Measurements from ENCODE around the gene MYF5.

MYF5 gene

DNA sequence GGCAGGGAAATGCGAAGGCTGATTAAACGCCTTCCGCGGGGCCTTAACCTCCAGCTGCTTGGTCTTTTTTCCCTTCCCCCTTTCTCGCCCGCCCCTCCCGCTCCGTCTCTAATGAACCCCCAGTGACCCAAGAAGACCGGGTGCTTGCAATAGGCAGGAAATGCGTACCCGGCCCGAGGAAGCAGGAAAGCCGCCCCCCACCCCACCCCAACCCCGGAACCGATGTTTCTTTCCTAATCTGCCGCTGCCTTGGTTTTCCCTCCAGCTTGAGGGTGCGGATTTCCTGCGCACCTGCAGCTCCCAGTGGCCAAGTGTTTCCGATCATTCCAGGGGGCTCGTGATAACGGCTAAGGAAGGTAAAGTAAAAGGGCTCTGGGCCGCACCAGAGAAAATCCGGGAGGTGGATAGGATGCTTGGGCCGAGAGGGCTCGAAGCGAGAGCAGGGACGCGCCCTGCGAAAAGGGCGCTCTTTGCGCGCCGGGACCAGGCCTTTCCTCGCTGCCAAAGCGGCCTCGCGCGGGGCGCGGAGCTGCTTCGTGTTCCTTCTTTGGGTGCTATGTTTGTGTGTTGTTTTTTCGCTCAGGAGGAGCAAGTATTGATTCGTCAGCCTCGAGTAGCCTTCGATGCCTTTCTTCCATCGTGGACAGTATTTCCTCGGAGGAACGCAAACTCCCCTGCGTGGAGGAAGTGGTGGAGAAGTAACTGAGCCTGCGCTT lies 8.3 kb upstream of the MYF5 start:
- no peak for DNase-seq

DNA sequence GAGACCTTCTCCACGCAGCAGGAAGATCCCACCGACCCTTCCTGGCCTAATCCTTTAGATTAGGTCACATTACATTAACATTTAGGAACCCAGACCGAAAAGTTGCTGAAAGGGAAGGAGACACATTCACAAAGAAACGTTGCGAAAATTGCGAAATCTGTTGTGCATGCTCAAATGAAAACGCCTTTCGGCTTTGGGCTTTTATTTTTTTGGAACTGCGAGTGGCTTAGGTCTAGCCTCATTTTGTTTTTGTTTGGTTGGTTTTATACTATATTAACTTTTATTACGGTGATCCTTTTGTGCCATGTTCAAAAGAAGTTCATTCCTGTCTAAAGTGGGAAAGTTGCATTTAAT lies 7.8 kb upstream of the MYF5 start:
- no peak for DNase-seq

DNA sequence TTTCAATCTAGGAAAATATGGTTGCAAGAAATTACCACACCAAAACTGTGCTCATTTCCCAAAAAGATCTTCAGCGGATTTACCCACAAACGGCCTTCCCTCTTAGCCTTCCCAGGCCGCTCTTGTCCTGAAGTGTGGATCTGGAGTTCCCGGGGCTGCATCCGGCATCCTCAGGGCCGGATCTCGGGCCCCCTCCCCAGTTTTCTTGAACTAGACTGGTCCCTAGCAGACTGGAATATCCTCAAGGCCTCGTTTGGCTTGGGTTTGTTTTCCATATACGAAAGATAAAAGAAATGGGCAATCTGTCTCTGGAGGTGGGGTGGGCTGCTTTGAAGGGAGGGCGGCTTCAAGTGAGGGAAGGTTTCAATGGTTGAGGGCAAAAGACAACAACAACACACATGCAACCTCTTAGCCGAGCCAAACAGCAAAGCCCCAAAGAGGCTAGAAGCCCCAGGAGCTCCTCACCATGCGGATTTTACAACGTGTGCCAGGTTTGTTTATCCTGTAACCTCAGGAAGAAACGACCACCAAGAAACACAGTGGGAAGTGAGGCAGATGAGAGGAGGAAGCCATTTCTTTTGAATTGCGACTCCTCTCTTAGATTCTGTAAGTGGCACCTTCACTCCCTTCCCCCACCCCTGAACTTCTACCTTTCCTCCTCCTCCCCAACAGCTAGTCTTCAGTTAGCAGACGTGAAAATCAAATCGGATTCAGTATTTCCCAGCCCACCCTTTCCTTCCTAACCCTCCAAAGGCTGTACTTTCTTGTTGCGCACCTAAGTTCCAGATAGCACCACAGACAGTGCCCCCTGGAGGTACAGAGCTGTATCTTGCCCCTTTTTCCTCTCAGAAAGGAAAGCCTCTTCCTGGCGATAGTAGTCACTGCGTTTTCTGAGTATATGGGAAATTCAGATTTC lies 6.6 kb upstream of the MYF5 start:
- no peak for DNase-seq

DNA sequence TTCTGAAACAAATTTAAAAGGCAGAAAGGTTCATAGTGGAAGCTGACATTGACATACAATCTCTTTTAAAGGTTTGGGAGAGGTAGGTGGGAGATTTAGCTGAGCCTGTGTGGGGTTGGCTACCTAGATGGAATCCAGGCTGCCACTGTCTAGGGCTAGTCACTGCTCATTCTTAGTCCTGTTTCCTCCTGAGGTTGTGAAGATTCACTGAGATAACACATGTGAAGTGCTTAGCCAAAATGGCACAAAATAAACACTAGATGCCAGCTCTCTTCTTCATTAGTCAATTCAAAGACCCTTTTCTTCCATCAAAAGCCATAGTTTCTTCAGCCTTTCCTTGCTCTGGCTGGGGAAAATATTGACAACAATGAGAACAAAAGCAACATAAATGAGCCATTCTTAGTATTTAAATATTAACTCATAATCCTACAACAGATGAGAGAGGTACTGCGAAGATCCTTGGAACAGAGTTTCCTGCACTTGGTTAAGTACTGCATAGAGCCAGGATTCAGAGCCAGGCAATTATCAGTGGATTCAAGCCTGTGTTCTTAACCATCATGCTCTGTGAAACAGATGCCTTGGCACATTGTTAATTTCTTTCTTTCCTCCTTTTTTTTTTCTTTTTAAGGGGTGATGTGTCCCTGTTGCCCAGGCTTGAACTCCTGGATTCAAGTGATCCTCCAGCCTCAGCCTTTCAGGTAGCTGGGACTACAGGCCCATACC lies 5.8 kb upstream of the MYF5 start:
- DNase-seq = no peak

DNA sequence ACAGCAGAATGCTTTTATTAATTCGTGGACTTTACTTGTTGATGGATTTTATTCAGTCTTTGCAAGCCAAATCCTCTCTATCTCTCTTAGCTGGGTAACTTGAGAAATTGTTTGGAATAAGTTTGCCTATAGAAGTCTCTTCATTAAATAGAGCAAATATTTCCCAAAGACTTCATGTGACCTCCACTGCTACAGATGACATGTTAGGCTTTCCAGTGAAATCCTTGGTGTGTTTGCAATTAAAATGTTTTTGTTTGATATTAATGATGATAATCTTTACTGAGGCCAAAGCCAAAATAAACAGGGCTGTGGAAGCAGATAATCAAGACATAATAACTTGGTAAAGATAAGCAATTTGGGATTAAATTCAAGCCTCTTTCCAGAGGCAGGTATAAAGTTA lies 4.8 kb upstream of the MYF5 start:
- DNase-seq = no peak

DNA sequence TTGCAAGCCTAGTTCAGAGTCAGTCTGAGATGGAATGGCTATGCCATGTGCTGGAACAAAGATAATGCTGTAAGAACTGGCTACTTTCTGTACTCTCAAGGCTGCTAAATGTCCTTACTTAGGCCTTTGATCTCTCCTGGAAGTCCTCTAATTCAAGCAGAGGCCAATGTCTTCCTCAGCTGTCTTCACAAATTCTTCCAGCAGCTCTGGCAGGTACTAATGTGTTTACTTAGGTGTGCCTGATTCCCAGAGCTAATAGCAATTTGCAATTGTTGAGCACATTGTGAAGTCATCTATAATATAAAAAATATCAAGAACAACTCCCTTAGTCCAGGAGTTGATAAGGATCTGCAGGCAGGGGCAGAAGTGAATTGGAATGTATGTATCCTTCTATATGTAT lies 3.8 kb upstream of the MYF5 start:
- DNase-seq = no peak

DNA sequence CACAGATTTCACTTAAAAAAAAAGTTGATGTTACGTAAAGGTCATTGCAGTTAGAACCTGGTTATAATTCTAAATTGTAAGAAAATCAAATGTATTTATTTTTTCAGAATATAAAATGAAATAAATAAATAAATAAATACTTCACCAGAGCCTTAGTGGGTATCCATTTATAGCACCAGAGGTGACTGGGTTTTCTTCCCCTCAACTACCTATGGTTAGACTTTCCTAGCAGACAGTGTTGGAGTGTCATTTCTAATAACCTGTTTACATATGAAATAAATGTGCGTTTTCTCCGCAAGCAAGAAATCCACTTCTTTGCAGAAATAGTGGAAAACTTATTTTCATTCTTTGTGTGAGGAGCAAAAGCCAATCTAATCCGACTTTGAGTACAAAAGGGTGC lies 3.3 kb upstream of the MYF5 start:
- no peak for DNase-seq

DNA sequence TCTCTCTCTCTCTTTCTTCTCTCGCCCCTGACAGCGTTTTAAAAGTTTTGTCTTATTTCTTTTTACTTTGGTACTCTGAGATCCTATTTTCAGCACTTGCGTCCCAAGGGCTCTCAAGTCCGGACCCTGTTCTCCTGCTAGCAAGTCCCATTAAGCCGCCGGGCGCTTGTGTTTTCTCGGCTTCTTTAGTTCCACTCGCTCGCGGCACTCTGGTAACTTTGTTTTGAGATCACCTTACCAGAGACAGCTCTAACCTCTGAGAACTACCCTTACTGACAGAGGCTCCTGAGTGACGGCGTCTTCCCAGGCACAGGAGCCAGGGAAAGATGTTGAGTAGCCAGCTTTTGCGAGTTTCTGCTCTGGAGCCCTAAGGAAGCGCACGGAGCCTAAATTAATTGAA lies 2.7 kb upstream of the MYF5 start:
- no peak for DNase-seq

DNA sequence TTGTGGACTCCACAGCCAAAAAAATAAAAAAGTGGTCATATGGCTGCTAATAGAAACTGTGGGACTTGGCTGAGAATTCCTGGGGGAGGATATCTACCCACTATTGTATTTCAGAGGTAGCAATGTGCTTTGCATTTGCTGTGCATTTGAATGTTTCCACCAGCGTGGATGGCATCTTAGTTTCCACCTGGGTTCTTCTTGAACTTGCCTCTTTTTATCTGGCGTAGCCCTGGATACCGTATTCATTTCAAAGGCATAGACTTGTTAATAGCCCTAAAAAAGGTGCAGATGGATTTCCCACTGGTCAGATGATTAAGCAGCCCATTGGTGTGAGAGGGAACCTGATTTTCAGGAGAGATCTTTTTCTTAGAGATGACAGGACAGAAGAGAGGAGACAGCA lies 1.9 kb upstream of the MYF5 start:
- no peak for DNase-seq

DNA sequence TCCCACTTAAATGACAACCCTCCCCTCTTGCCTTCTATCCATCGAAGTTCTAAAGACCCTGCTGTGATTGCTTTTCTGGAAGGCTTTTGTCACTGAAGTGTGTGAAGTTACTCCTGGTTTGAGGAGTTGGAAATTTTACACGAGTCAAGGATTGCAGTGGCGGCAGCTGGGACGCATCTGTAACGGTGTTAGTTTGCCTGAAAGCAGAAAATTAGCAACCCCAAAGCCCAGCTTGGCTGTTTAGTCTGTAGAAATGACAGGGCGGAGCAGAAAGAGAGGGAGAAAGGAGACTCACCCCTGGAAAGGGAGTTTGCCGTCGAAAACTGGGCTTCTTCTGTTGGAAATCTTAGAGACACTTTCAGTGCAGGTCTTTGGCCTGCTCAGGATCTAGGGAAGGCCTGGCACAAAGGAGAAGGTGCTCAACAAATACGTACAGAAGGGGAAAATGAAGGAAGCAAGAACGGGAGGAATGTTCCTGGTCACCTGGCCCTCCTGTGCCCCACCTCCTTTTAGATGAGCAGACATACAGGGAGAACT lies 931 bp upstream of the MYF5 start:
- no peak for DNase-seq

DNA sequence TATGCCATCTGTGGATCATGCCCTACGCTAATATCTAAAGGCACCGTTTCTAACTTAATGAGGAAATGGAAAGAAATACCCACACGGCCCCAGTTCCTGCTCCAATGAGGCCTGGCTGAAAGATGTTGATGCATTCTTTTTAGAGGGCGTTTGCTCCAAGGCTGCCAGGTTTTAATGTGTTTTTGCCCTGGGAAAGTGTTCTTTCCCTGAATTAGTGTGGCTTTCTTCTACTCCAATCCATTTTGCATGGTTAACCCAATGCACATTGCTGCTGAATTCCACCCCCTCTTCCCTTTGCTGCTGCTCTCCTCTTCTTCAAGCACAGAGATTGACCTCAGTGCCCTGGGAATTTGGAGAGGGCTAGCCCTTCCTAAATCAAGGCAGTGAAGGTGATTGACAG lies 1.1 kb downstream of the MYF5 start:
- no peak for DNase-seq

DNA sequence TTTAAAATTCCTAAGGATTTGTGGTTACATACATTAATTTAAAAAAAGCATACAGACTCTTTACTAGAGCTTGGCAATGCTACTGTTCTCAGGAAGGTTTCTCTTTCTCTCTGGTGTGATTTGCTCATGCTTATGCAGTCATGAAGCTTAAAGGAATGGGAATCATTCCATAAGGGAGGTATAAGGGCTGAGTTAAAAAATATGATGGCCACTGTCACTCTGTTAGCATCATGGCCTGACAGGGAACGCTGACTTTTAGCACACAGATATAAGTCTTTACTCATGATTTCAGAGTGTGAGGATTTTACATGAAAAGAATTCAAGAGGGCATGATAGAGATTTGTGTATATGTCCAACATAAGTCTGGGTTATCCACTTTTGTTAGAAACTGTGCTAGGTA lies 3.8 kb downstream of the MYF5 start:
- no peak for DNase-seq

DNA sequence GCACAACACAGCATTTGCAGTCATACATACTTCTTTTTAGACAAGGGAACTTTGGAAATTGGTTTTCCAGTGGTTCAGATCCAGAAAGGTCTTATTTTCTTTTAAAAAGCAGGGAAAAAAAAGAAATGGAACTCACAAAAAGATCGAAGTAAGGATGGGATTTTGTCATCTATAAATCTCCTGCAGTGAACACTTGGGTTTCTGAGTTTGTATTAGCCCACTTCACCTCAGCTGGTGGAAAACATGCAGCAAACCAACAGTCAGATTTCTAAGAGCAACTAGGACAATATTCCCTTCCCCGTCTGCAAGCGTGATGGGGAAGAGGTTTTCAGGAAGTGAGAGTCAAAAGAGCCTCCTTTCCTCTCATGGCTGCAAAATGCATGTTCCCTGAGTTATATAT lies 4.6 kb downstream of the MYF5 start:
- no peak for DNase-seq

DNA sequence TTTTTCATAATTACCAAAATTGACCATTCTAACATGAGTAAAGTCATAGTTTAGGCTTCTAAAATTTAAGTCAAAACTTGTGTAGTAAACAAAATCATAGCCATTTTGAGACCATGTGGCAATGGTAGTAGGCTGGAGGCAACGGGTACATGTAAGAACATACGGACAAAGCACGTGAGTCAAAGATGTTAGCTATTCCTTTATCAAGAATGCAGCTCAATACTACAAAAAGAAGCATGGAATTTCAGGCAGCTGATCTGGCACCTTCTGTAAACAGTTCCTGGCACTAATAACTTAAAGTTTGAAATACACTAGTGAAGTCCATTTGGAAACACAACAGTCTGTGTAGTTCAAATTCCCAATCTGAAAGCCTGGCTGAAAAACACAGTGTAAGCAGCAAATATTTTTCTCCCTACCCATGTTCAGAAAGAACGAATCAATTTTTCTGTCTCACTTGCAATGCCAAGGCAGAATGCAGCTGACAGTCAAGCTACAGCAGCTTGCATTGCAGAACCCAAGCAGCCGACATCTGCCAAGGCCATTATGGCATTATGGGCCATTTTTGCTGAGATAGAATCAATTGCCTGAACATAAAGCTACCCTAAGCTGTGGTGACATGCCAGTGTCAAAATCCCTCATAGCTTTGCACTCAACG lies 29.3 kb downstream of the MYF5 start:
- DNase-seq = no peak

DNA sequence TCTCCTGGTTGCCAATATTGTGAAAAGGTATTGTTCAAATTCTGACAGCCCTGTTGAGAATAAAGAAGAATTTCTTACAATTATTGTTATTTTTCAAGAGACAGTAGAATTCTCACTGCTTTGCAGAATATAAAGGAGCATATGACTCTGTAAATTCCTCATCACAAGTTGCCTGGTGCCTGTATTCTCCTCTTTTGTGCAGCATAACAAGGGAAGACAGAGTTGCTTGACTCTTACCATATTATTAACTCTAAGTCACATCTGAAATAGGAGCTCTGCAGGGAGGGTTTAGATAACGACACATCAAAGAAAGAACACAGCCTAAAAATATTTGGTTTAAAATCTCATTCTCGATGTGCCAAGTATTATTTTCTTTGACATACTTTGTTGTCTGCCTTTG lies 31.1 kb downstream of the MYF5 start:
- DNase-seq = no peak

DNA sequence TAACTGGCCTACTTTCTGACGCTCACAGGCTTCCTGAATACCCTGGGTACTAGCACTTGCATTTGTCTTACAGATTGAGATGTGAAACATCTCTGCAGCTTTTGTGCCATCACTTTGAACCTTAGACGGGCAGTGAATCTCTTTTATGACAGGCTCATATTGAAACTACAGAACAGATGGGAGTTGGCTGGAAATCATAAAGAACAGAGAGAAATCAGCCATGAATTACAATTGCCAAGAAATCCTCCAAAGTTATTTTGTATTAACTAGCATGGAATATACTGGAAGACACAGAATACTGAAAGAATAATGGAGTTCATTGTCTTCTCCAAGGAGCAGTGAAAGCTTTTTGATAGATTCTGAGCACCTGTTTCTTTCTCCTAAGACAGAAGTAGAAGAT lies 32.7 kb downstream of the MYF5 start:
- no peak for DNase-seq

DNA sequence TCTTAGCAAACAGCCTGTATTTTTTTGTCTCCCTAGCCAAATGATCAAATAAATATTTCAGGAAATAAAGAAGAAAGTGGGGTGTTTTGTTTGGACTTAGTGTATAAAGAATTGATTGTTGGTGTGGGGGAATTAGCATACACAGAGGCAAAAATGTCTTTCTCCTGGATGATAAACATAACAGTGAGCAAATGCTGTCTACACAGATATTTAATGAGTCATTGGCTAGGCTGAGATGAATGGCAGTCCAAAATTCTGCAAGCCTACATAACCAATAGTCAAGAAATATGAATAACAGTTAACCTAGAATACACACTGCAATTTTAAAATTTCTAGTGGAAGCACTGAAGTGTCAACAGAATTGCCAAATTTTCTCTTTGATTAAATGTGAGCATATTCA lies 35.8 kb downstream of the MYF5 start:
- no peak for DNase-seq

DNA sequence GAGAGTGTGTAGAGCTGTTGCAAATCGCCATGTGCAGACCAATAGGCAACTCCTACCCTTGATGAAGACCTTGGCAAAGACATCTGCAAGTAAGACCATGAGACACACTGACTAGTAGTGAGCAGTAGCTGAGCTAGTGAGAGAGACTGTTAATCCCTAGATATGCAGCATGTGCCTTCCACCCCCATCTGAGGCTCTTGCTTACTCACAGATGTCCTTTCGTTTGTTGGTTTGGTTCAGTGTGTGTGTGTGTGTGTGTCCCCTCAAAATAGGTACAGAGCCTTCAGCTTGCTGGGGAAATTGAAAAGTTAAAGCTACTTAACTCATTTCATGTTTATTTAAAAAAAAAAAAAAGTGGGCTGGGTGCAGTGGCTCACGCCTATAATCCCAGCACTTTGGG lies 37.6 kb downstream of the MYF5 start:
- DNase-seq = no peak

DNA sequence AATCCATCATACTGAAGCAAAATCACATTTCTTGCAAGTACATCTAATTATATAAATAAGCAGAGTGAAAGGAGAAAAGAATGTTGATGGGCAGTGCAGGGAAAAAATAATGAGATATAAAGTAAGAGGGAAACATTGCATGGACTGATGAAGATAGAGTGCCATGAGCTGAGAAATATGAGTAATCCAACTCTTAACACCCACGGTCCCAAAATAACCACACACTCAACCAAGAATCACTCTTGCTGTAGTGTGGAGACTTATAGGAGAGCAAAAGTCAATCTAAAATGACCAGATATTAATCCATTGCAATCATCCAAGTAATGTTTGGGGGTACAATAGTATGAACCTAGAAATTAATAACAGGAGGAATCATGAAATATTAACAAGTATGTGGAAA lies 40.2 kb downstream of the MYF5 start:
- no peak for DNase-seq

DNA sequence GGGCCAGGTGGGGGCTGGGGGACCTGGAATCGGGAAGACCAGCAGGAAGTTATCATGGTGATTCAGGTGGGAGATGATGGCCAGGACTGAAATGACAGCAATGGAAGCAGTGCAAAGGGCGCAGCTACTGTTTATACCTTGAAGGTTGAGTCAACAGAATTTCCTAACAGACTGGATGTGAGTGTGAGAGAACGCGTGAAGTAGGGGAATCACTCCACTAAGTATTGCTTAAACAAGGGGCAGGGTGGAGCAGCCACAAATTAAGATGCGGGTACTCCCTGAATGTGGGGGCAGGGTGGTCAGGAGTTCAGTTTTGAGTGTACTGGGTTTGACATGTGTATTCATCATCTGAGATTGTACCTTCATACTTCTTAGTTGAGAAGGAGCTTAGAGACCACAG lies 45.1 kb downstream of the MYF5 start:
- no peak for DNase-seq

DNA sequence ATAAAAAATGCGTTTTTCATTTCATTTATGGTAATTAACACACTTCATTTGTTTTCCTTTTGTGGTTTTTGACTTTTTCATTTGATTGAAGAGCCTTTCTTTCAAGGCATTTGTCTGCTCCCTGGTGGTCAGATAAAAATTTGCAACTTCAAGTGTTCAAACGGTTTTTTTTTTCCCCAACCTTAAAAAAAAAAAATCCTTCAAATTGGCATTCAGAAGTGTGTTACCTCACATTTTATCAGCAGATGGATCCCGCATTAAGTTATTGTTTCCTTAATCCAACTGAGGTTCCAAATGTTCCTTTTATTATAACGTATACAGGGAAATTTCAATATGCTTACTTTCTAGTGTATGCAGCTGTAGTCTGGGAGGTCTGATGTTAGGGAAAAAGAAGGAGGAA lies 47.2 kb downstream of the MYF5 start:
- DNase-seq = no peak

DNA sequence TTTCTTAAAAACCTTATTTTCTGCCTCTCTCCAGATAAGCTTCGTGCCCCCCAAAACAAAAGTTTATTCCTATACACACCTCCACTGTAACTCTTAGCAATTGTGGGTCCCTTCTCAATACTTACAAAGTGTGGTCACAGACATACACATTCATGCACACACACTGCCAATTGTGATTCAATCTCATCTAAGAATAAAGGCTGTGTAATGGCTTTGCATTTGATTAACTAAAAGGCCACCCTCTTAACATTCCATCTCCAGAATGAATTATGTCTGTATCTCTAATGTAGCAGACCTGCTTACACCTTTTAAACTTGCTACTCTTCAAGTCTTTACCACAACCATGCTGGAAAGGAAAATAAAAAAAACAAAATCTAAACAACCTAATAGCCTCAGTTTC lies 49.5 kb downstream of the MYF5 start:
- no peak for DNase-seq

DNA sequence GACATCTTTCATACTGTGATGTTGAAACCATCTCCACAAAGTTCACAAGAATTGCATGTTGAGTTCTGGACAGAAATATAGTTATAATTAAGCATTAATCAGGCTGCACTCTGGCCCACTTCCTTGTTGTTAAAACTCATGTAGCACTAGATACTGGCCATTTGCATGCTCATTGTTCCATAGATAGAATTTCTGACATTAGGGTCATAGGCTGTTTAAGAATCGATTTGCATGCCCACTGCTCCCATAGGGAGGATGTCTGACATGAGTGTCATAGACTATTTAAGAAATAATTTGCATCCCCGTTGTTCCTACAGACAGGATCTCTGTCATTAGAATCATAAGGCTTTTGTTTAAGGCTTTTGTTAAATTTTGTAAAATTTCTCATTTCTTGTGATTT lies 50.2 kb downstream of the MYF5 start:
- DNase-seq = no peak
